ENCODE measurements around the gene CD58.

CD58 gene

GRCh38 chr1:116504308-116505156, 66.3 kb downstream of the CD58 start:
- no peak for DNase-seq
- TF ChIP-seq CTCF (IDR thresholded peaks at IDR 0.05) = no peak
- Mint-ChIP-seq H3K27me3 (ENCODE audit: low read depth, poor library complexity) (no peaks in the 10 kb centered on the region), H3K4me3 (no peak overlapping the region), H3K36me3 (ENCODE audit: low read depth) (no peaks in the 10 kb centered on the region), H3K27ac (no peak overlapping the region), H3K9me3 (no peaks in the 10 kb centered on the region), H3K4me1 (no peaks in the 10 kb centered on the region)

- Mint-ChIP-seq H3K4me3 (no peak overlapping the region), H3K9me3 (no peaks in the 10 kb centered on the region), H3K27me3 (ENCODE audit: low read depth, poor library complexity) (no peaks in the 10 kb centered on the region), H3K36me3 (ENCODE audit: low read depth) (no peaks in the 10 kb centered on the region), H3K27ac (no peak overlapping the region), H3K4me1 (peaks cover 5% of the 10 kb centered on the region)
- TF ChIP-seq CTCF (IDR thresholded peaks at IDR 0.05) = no peak
- no peak for DNase-seq
Measured at GRCh38 chr1:116503546-116504307, 67.1 kb downstream of the CD58 start.

- H3K9me3 Mint-ChIP-seq = no peaks in the 10 kb centered on the region
- no peak for DNase-seq
- peaks cover 13% of the 10 kb centered on the region for H3K4me1 Mint-ChIP-seq
- H3K4me3 Mint-ChIP-seq = no peak overlapping the region
- H3K27ac Mint-ChIP-seq = no peak overlapping the region
- H3K36me3 Mint-ChIP-seq (ENCODE audit: low read depth) = no peaks in the 10 kb centered on the region
- H3K27me3 Mint-ChIP-seq (ENCODE audit: low read depth, poor library complexity) = peaks cover 2% of the 10 kb centered on the region
- TF ChIP-seq CTCF (IDR thresholded peaks at IDR 0.05) = no peak
Measured at GRCh38 chr1:116502671-116503314, 68.0 kb downstream of the CD58 start.

GRCh38 chr1:116501870-116502244, 69.0 kb downstream of the CD58 start:
- Mint-ChIP-seq H3K27me3 (ENCODE audit: low read depth, poor library complexity) (peaks cover 4% of the 10 kb centered on the region), H3K36me3 (ENCODE audit: low read depth) (no peaks in the 10 kb centered on the region), H3K9me3 (no peaks in the 10 kb centered on the region), H3K4me3 (no peak overlapping the region), H3K4me1 (peaks cover 13% of the 10 kb centered on the region), H3K27ac (no peak overlapping the region)
- DNase-seq = no peak
- TF ChIP-seq CTCF (IDR thresholded peaks at IDR 0.05) = no peak

- DNase-seq = no peak
- Mint-ChIP-seq H3K36me3 (ENCODE audit: low read depth) (no peaks in the 10 kb centered on the region), H3K27me3 (ENCODE audit: low read depth, poor library complexity) (peaks cover 4% of the 10 kb centered on the region), H3K9me3 (no peaks in the 10 kb centered on the region), H3K4me1 (peaks cover 18% of the 10 kb centered on the region), H3K27ac (no peak overlapping the region), H3K4me3 (no peak overlapping the region)
- no peak for TF ChIP-seq CTCF (IDR thresholded peaks at IDR 0.05)
Measured at GRCh38 chr1:116501125-116501869, 69.5 kb downstream of the CD58 start.
